Stimulated activated effector memory CD8-positive, alpha-beta T cell treated with anti-CD3 and anti-CD28 coated beads, Interleukin-12 subunit alpha, Interleukin-12 subunit beta, amount 100 ng/mL, for 72 hours (primary cell): ENCODE measurements around the gene KIAA1328.

ENCODE experiments used
- ATAC-seq: fragments of 150-1000 bp; cut with Tn5 transposase; 2 replicates; pipeline ENCODE4 v1.10.0; 2021
- DNase-seq, 2 donors: peaks; one replicate each; pipeline ENCODE4 v3.0.0; 2021 to 2022; ENCODE audit warnings: low spot score in 2 of 2
- H3K27ac Mint-ChIP-seq: one replicate; pipeline ENCODE4 v1.8.0; 2022; ENCODE audit warnings: mild to moderate bottlenecking, mixed read lengths
- H3K36me3 Mint-ChIP-seq: one replicate; pipeline ENCODE4 v1.8.0; 2022; ENCODE audit warnings: mild to moderate bottlenecking, mixed read lengths
- H3K4me1 Mint-ChIP-seq: one replicate; pipeline ENCODE4 v1.8.0; 2022; ENCODE audit warnings: mixed read lengths
- H3K4me3 Mint-ChIP-seq: one replicate; pipeline ENCODE4 v1.8.0; 2022; ENCODE audit warnings: mild to moderate bottlenecking, mixed read lengths
- H3K9me3 Mint-ChIP-seq: one replicate; pipeline ENCODE4 v1.8.0; 2022; ENCODE audit warnings: mixed read lengths

The KIAA1328 gene

GRCh38 chr18:37258819-37259218, 429.9 kb downstream of the KIAA1328 start:
- ATAC-seq = no peak
- no peaks in the 10 kb centered on the region for H3K36me3 Mint-ChIP-seq
- H3K4me1 Mint-ChIP-seq = peaks cover 7% of the 10 kb centered on the region
- H3K9me3 Mint-ChIP-seq = no peaks in the 10 kb centered on the region
- no peak overlapping the region for H3K4me3 Mint-ChIP-seq
- no peak overlapping the region for H3K27ac Mint-ChIP-seq
- DNase-seq = no peak

- Mint-ChIP-seq H3K4me1 (peaks cover 3% of the 10 kb centered on the region), H3K27ac (no peak overlapping the region), H3K4me3 (no peak overlapping the region), H3K9me3 (no peaks in the 10 kb centered on the region), H3K36me3 (no peaks in the 10 kb centered on the region)
- no peak for DNase-seq
- no peak for ATAC-seq
These were observed 430.8 kb downstream of the KIAA1328 start for GRCh38 chr18:37259711-37260110.

GRCh38 chr18:37260367-37261093, 431.6 kb downstream of the KIAA1328 start:
- Mint-ChIP-seq H3K9me3 (no peaks in the 10 kb centered on the region), H3K4me3 (no peak overlapping the region), H3K27ac (no peak overlapping the region), H3K36me3 (no peaks in the 10 kb centered on the region), H3K4me1 (no peaks in the 10 kb centered on the region)
- DNase-seq (no peak), ATAC-seq (no peak)

GRCh38 chr18:37261246-37261840, 432.4 kb downstream of the KIAA1328 start:
- no peaks in the 10 kb centered on the region for H3K4me1 Mint-ChIP-seq
- no peak overlapping the region for H3K27ac Mint-ChIP-seq
- DNase-seq = no peak

GRCh38 chr18:37261988-37262387, 433.1 kb downstream of the KIAA1328 start:
- Mint-ChIP-seq H3K36me3 (no peaks in the 10 kb centered on the region), H3K4me3 (no peak overlapping the region), H3K9me3 (no peaks in the 10 kb centered on the region), H3K27ac (no peak overlapping the region), H3K4me1 (no peaks in the 10 kb centered on the region)
- DNase-seq (no peak), ATAC-seq (no peak)

More at GRCh38 chr18:37261246-37261840, 432.4 kb downstream of the KIAA1328 start:
- Mint-ChIP-seq H3K36me3 (no peaks in the 10 kb centered on the region), H3K9me3 (no peaks in the 10 kb centered on the region), H3K4me3 (no peak overlapping the region)
- no peak for ATAC-seq

- Mint-ChIP-seq H3K4me3 (no peak overlapping the region), H3K9me3 (no peaks in the 10 kb centered on the region), H3K4me1 (no peaks in the 10 kb centered on the region), H3K27ac (no peak overlapping the region), H3K36me3 (no peaks in the 10 kb centered on the region)
- ATAC-seq (no peak), DNase-seq (no peak)
These were observed 436.0 kb downstream of the KIAA1328 start for GRCh38 chr18:37264956-37265355.

- no peak for ATAC-seq
- Mint-ChIP-seq H3K36me3 (no peaks in the 10 kb centered on the region), H3K27ac (no peak overlapping the region), H3K4me1 (no peaks in the 10 kb centered on the region), H3K9me3 (peaks cover 3% of the 10 kb centered on the region), H3K4me3 (no peak overlapping the region)
- DNase-seq = no peak
These were observed 436.5 kb downstream of the KIAA1328 start for GRCh38 chr18:37265382-37265781.

- H3K27ac Mint-ChIP-seq = no peak overlapping the region
- DNase-seq (no peak), ATAC-seq (no peak)
- no peak overlapping the region for H3K4me3 Mint-ChIP-seq
- no peaks in the 10 kb centered on the region for H3K36me3 Mint-ChIP-seq
- no peaks in the 10 kb centered on the region for H3K4me1 Mint-ChIP-seq
- peaks cover 4% of the 10 kb centered on the region for H3K9me3 Mint-ChIP-seq
These were observed 437.4 kb downstream of the KIAA1328 start for GRCh38 chr18:37266290-37266689.

GRCh38 chr18:37270038-37270665, 441.2 kb downstream of the KIAA1328 start:
- Mint-ChIP-seq H3K36me3 (no peaks in the 10 kb centered on the region), H3K27ac (no peak overlapping the region), H3K4me1 (no peaks in the 10 kb centered on the region), H3K4me3 (no peak overlapping the region), H3K9me3 (peaks cover 4% of the 10 kb centered on the region)
- ATAC-seq (no peak), DNase-seq (peak in 1 of 2 donors; percentile 56)

GRCh38 chr18:37270666-37271052, 441.7 kb downstream of the KIAA1328 start:
- peaks cover 2% of the 10 kb centered on the region for H3K4me1 Mint-ChIP-seq
- no peak overlapping the region for H3K27ac Mint-ChIP-seq
- DNase-seq = no peak
- ATAC-seq = no peak
- no peaks in the 10 kb centered on the region for H3K36me3 Mint-ChIP-seq
- peaks cover 4% of the 10 kb centered on the region for H3K9me3 Mint-ChIP-seq
- no peak overlapping the region for H3K4me3 Mint-ChIP-seq

- H3K4me3 Mint-ChIP-seq = no peak overlapping the region
These were observed 443.3 kb downstream of the KIAA1328 start for GRCh38 chr18:37272226-37272625.

GRCh38 chr18:37272841-37273240, 443.9 kb downstream of the KIAA1328 start:
- ATAC-seq (no peak), DNase-seq (no peak)
- Mint-ChIP-seq H3K9me3 (peaks cover 4% of the 10 kb centered on the region), H3K4me3 (no peak overlapping the region), H3K4me1 (peaks cover 8% of the 10 kb centered on the region), H3K36me3 (no peaks in the 10 kb centered on the region), H3K27ac (no peak overlapping the region)

More at GRCh38 chr18:37272226-37272625, 443.3 kb downstream of the KIAA1328 start:
- no peak for DNase-seq
- no peak for ATAC-seq
- Mint-ChIP-seq H3K4me1 (peaks cover 8% of the 10 kb centered on the region), H3K27ac (no peak overlapping the region), H3K36me3 (no peaks in the 10 kb centered on the region), H3K9me3 (peaks cover 4% of the 10 kb centered on the region)

- H3K36me3 Mint-ChIP-seq = no peaks in the 10 kb centered on the region
- peaks cover 8% of the 10 kb centered on the region for H3K4me1 Mint-ChIP-seq
- H3K27ac Mint-ChIP-seq = no peak overlapping the region
- H3K9me3 Mint-ChIP-seq = peaks cover 4% of the 10 kb centered on the region
- no peak for DNase-seq
- H3K4me3 Mint-ChIP-seq = no peak overlapping the region
- no peak for ATAC-seq
These were observed 445.6 kb downstream of the KIAA1328 start for GRCh38 chr18:37274309-37275236.

GRCh38 chr18:37275237-37275741, 446.4 kb downstream of the KIAA1328 start:
- no peak for ATAC-seq
- no peak overlapping the region for H3K4me3 Mint-ChIP-seq
- no peaks in the 10 kb centered on the region for H3K36me3 Mint-ChIP-seq
- H3K4me1 Mint-ChIP-seq = peaks cover 8% of the 10 kb centered on the region
- H3K9me3 Mint-ChIP-seq = peaks cover 2% of the 10 kb centered on the region
- no peak for DNase-seq
- no peak overlapping the region for H3K27ac Mint-ChIP-seq
